ENCODE measurements around the gene POLR2M.

GRCh38 chr15:57698991-57699390 is 7.5 kb upstream of the POLR2M start:
- TF ChIP-seq CTCF (IDR thresholded peaks at IDR 0.05) (no peak), POLR2A (IDR thresholded peaks at IDR 0.05) (no peak)
